Measurements from ENCODE around the gene ADAMTS15. TPM values are rescaled to one million over a fixed set of nuclear protein-coding genes. Genes with fewer than 3 reads are reported as not detected.
A peak's percentile ranks its signal among the peaks of the same experiment; 100 is the strongest.
"Not testable (repeated sequence)": the region's sequence is repeated elsewhere in the genome, so short reads cannot be mapped to it uniquely, and the experiment has no call there.

ADAMTS15 gene
- polyA plus RNA-seq, 4 donors: 54.9 to 71.1 (median 63.8) TPM

DNA sequence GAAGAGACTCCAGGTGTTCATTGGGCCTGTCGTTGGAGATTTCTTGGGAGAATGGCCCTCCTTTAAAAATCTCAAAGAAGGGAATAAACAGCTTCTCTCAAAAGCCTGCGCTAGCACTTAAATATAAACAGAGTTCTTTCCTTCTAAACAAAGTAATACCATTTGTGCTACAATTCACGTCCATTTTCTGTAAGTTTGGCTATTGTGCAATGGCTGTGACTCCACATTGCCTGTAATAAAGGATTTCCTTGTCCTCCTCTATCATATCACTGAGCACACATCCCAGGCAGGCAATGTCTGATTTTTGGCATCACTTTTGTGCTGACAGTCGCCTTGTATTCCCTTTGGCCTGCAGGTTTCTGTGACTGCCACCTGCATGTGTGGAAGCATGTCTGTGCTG is 15.1 kb upstream of the ADAMTS15 start:
- no peak for DNase-seq (ENCODE audit: low read depth in 4 of 4, low spot score in 2 of 4)

GRCh38 chr11:130434521-130435223 is 13.8 kb upstream of the ADAMTS15 start:
- DNase-seq (ENCODE audit: low read depth in 4 of 4, low spot score in 2 of 4): peak; percentile 79 to 95 (median 88)

- DNase-seq (ENCODE audit: low read depth in 4 of 4, low spot score in 2 of 4): no peak
These were observed 12.8 kb upstream of the ADAMTS15 start for GRCh38 chr11:130435671-130436070.

GRCh38 chr11:130436171-130436570 is 12.3 kb upstream of the ADAMTS15 start:
- no peak for DNase-seq (ENCODE audit: low read depth in 4 of 4, low spot score in 2 of 4)

GRCh38 chr11:130437848-130438247 is 10.6 kb upstream of the ADAMTS15 start:
- DNase-seq (ENCODE audit: low read depth in 4 of 4, low spot score in 2 of 4): no peak

GRCh38 chr11:130438401-130439159 is 9.9 kb upstream of the ADAMTS15 start:
- not testable (repeated sequence) for DNase-seq (ENCODE audit: low read depth in 4 of 4, low spot score in 2 of 4)

GRCh38 chr11:130439160-130439519 is 9.3 kb upstream of the ADAMTS15 start:
- DNase-seq (ENCODE audit: low read depth in 4 of 4, low spot score in 2 of 4): no peak

DNA sequence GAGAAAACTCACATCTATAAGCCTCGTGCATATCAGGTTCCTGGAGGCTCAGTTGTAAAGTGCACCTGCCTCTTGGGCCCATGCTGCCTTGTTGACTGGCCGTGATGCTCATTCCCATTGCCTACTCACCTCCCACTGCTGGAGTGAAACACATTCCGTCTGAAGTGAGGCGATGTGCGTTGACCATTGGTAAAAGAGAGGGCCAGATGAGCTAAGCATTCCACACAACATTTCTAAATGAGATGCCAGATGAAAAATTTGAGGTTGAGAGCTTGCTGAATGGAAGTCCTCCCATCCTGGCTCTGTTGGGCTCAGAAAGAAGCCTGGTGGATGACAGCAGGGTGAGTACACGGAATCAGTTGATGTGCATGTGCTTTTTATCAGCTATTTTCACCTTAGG is 8.6 kb upstream of the ADAMTS15 start:
- no peak for DNase-seq (ENCODE audit: low read depth in 4 of 4, low spot score in 2 of 4)

DNA sequence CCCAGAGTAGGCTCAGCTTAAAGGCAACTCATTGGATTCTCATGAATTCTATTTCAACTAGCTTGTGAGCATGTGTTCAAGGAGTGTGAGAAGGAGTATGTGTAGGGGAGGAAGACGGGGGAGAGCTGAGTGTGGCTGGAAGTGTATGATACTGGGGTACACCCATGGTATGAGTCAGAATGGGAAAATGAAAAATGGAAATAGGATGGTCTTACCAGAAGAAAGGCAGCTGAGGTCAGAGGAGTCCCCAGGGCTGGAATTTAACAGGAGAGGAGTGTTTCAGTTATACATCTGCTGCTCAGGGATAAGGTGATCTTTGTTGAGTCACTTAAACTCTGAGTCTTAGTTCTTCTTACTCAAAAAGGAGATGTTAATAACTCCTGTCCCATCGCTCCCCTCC is 6.7 kb upstream of the ADAMTS15 start:
- no peak for DNase-seq (ENCODE audit: low read depth in 4 of 4, low spot score in 2 of 4)

DNA sequence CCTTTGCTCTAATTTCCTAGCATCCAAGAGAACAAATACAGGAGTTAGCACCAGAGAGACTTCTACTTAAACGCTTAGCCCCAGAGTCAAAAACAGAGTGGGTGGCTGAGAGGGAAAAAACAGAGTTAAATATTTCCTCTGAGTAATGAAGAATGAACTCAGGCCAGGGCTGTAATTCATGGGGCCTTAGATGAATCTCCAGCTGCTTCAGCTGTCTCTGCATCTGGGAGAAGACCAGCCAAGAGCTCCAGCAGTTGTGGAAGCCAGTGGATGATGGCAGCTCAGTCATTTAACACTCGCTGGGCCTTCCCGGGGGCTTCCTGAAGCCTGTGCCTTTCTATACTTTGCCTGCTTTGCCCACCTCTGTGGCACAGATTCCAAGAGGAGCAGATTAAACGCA is 5.7 kb upstream of the ADAMTS15 start:
- no peak for DNase-seq (ENCODE audit: low read depth in 4 of 4, low spot score in 2 of 4)

GRCh38 chr11:130445788-130446187 is 2.7 kb upstream of the ADAMTS15 start:
- no peak for DNase-seq (ENCODE audit: low read depth in 4 of 4, low spot score in 2 of 4)

- DNase-seq (ENCODE audit: low read depth in 4 of 4, low spot score in 2 of 4): no peak
These were observed 418 bp upstream of the ADAMTS15 start for GRCh38 chr11:130448039-130448415.

DNA sequence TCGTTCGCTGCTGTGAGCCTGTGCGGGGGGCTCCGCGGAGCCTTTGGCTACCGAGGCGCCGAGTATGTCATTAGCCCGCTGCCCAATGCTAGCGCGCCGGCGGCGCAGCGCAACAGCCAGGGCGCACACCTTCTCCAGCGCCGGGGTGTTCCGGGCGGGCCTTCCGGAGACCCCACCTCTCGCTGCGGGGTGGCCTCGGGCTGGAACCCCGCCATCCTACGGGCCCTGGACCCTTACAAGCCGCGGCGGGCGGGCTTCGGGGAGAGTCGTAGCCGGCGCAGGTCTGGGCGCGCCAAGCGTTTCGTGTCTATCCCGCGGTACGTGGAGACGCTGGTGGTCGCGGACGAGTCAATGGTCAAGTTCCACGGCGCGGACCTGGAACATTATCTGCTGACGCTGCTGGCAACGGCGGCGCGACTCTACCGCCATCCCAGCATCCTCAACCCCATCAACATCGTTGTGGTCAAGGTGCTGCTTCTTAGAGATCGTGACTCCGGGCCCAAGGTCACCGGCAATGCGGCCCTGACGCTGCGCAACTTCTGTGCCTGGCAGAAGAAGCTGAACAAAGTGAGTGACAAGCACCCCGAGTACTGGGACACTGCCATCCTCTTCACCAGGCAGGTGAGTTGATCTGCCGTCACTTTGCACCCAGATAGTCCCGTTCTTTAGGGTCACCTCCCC is 1.0 kb downstream of the ADAMTS15 start:
- DNase-seq (ENCODE audit: low read depth in 4 of 4, low spot score in 2 of 4): no peak

DNA sequence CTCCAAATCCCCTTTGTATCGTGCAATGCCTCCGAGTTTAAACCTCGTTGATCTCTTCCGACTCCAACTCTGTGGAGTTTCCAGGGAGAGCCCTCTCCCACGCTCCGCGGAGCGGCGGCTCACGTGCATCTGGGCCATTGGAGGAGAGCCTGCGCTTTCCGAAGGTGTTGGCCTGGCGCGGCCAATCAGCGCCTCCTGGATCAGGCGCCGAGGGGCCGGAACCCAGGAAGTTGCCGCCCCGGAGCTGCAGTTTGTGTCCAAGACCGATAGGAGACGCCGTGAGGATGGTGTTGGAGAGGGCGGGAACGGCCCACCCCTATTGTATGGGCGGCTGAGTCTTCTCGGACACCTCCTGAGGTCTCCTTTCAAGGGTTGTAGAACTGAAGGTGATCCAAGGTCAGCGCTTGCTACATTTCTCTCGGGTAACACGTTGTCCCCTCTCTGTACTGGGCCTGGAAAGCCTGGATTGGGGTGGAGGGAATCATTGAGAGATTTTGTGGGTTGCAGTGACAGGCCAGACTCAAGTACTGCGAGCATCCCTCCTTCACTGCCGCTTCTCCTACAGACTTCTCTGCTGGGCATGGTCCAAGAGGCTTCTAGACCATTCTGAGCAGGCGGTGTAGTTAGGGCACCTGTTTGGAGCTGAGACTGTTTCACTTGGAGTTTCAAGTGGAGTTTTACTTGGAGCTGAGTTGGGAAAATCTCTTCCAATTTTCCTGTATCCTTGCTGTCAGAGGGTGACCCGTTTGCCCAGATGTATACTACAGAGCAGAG is 1.7 kb downstream of the ADAMTS15 start:
- DNase-seq (ENCODE audit: low read depth in 4 of 4, low spot score in 2 of 4): peak in 3 of 4 donors; percentile 73 to 86 (median 84)

DNA sequence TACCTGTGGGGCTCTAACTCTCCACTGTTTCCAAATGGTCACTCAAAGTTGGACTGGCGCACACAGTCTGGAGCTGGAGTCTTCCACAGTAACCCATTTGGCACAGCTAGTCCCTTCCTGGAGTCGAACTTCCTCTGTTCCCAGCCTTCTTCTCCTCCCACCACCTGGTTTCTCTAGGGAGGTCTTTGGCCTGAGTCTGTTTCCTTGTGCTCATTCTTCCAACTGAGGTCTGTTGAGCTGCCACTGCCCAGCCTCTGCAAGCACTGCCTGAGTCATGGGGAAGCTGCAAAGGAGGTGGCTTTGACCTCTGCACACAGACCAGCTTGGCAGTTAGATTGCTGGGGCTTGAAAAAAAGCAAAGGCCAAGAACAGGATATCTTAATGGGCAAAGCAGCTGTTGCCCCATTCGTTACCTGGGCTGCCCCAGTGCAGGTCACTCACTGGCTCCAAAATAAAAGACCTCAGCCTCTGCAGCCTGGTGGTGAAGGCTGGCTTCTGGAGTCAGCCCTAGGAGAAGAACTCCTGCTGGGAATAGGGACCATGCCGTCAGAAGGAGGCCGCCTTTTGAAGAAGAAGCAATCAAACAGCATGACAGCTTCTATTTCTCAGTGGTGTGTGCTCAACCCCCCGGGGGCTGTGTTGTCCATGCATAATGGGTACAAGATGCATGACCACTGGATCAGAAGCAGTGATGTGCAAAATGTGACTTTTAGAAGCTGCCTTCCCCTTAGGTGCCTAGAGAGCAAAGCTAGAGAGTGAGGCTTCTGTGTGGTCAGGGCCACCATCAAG is 3.0 kb downstream of the ADAMTS15 start:
- DNase-seq (ENCODE audit: low read depth in 4 of 4, low spot score in 2 of 4): no peak

- no peak for DNase-seq (ENCODE audit: low read depth in 4 of 4, low spot score in 2 of 4)
These were observed 3.7 kb downstream of the ADAMTS15 start for GRCh38 chr11:130452176-130452575.

DNA sequence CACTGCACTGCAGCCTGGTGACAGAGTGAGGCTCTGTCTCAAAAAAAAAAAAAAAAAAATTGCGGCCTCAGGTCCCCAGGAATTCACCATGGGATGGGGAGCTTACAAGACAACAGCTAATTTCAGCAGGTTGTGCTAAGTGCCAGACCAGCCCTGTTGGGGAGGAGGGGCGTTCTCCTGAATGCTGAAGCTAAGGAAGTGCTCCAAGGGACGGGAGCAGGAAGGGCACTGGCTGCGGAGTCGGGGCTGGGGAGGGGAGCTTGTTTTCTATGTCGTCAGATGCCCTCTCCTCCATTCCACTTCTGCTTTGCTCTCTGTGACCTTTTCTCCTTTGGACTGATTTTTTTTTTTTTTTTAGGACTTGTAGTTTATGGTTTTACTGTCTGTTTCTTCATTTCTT is 4.5 kb downstream of the ADAMTS15 start:
- no peak for DNase-seq (ENCODE audit: low read depth in 4 of 4, low spot score in 2 of 4)

DNA sequence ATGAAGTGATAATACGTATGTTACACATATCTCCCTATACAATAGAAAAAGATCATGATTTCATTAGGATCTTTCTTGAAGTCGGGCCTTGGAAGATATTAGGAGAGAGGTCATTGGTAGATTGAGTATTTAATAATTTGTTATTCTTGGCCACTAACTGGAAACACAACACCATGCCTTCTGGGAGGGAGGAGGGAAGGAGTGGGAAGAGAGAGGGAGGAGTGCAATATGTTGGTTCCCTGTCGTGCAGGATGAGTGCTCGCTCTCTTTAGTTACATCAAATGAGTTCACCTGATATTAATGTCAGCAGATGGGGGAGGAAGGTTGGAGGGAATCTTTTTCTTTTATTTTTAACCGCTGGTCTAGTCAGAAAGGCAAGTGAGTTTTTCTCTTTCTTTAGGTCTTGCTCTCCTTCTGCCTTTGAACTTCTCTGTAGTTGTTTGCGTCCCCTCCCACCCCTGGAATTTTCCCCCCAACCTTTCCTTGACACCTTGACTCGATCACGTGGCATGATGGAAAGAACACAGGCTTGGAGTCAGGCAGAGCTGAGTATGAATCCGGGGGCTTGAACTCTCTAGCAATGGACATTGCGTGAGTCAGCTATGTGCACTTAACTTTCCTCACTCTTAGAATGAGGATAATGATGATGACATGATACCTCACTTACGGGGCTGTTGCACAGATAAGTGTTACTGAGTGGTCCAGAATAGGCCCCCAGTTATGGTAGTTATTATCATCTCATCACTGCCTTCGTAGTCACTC is 6.2 kb downstream of the ADAMTS15 start:
- DNase-seq (ENCODE audit: low read depth in 4 of 4, low spot score in 2 of 4): no peak

DNA sequence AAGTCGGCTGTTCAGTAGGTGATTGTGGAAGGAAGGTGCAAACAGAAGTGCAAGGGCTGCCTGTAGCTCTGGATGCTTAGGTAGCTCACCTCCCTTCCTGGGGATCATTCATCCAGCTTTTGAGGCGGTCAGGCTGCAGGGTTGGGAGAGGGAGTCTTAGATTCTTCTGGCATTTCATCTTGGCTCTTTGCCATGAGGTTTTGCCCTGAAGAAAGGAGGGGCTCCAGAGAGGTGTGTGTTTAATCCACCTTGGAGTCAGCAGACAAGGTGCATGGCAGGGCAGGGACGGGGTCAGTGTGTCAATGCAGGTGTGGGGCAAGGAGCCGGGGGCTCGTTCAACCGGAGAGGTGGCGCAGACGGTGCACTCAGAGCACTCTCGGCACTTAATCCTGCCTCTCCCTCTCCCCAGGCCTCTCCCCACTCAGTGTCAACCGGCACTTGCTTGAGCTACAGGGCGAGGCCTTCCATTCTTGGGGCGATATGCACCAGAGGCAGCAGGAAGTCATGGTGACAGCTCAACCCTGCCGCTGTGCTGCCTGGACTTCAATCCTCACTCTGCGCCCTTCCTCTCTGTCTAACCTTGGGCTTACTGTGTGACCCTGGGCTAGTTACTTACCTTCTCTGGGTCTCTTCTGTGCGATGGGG is 7.2 kb downstream of the ADAMTS15 start:
- no peak for DNase-seq (ENCODE audit: low read depth in 4 of 4, low spot score in 2 of 4)
